ENCODE measurements around the gene KCNIP2. TPM values are rescaled to one million over a fixed set of nuclear protein-coding genes. Genes with fewer than 3 reads are reported as not detected.
"Not testable (repeated sequence)": the region's sequence is repeated elsewhere in the genome, so short reads cannot be mapped to it uniquely, and the experiment has no call there.

Gene KCNIP2
- total RNA-seq, 1 experiment from 2014 or later, result 2.8 TPM

- no peak for DNase-seq (ENCODE audit: low spot score)
These were observed 14.6 kb downstream of the KCNIP2 start for GRCh38 chr10:101828766-101829551.

GRCh38 chr10:101827919-101828600 is 15.5 kb downstream of the KCNIP2 start:
- DNase-seq (ENCODE audit: low spot score), result no peak

GRCh38 chr10:101826852-101827434 is 16.7 kb downstream of the KCNIP2 start:
- no peak for DNase-seq (ENCODE audit: low spot score)

GRCh38 chr10:101824736-101825135 is 18.9 kb downstream of the KCNIP2 start:
- no peak for DNase-seq (ENCODE audit: low spot score)

GRCh38 chr10:101818872-101819633 is 24.5 kb downstream of the KCNIP2 start:
- DNase-seq (ENCODE audit: low spot score), result no peak

- DNase-seq (ENCODE audit: low spot score), result peak; percentile 99
These were observed 25.3 kb downstream of the KCNIP2 start, which contains the start of gene OGA for GRCh38 chr10:101818119-101818871. Gene OGA (minus strand): TSS chr10:101818444. CDS start chr10:101818022, 422 bp downstream.

GRCh38 chr10:101817337-101818118 is 26.1 kb downstream of the KCNIP2 start:
- DNase-seq (ENCODE audit: low spot score), result peak; percentile 92

GRCh38 chr10:101816913-101817336 is 26.7 kb downstream of the KCNIP2 start:
- DNase-seq (ENCODE audit: low spot score), result no peak

- DNase-seq (ENCODE audit: low spot score), result no peak
These were observed 27.2 kb downstream of the KCNIP2 start for GRCh38 chr10:101816376-101816775.

GRCh38 chr10:101814466-101815071 is 29.0 kb downstream of the KCNIP2 start:
- no peak for DNase-seq (ENCODE audit: low spot score)

- DNase-seq (ENCODE audit: low spot score), result no peak
These were observed 31.0 kb downstream of the KCNIP2 start for GRCh38 chr10:101812606-101813005.

GRCh38 chr10:101807158-101807557 is 36.4 kb downstream of the KCNIP2 start:
- no peak for DNase-seq (ENCODE audit: low spot score)

GRCh38 chr10:101803511-101803910 is 40.1 kb downstream of the KCNIP2 start:
- DNase-seq (ENCODE audit: low spot score), result no peak

GRCh38 chr10:101797403-101798059 is 46.1 kb downstream of the KCNIP2 start:
- no peak for DNase-seq (ENCODE audit: low spot score)

GRCh38 chr10:101793526-101793925 is 50.1 kb downstream of the KCNIP2 start:
- no peak for DNase-seq (ENCODE audit: low spot score)

GRCh38 chr10:101789686-101790085 is 53.9 kb downstream of the KCNIP2 start:
- DNase-seq (ENCODE audit: low spot score), result no peak

GRCh38 chr10:101789231-101789630 is 54.4 kb downstream of the KCNIP2 start:
- DNase-seq (ENCODE audit: low spot score), result not testable (repeated sequence)

GRCh38 chr10:101785801-101786200 is 57.8 kb downstream of the KCNIP2 start:
- DNase-seq (ENCODE audit: low spot score), result no peak

- no peak for DNase-seq (ENCODE audit: low spot score)
These were observed 59.0 kb downstream of the KCNIP2 start for GRCh38 chr10:101784558-101784957.

Data from A172 (cell line).